ENCODE measurements around the gene MIPOL1.
"Not testable (repeated sequence)": the region's sequence is repeated elsewhere in the genome, so short reads cannot be mapped to it uniquely, and the experiment has no call there.

The MIPOL1 gene

DNA sequence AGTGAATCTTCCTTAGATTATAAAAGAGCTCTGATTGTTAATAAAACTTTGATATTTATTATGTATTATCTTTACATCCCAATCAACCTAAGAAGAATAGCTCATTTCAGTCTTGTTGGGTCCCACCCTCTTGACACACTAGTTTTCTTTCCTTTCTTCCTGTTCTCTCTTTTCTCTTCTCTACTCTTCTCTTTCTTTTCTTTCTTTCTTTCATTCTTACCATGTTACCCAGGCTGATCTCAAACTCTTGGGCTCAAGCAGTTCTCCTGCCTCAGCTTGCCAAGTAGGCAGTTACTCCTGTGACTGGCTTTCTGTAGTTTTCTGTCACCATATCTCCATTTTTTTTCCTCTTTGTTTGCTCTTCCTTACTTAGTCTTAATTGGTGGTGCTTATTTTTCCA, 177.8 kb downstream of the MIPOL1 start:
- H3K4me3 ChIP-seq (replicated peaks; ENCODE audit: low read depth, low read length), result no peak overlapping the region
- TF ChIP-seq, protein P1, sequence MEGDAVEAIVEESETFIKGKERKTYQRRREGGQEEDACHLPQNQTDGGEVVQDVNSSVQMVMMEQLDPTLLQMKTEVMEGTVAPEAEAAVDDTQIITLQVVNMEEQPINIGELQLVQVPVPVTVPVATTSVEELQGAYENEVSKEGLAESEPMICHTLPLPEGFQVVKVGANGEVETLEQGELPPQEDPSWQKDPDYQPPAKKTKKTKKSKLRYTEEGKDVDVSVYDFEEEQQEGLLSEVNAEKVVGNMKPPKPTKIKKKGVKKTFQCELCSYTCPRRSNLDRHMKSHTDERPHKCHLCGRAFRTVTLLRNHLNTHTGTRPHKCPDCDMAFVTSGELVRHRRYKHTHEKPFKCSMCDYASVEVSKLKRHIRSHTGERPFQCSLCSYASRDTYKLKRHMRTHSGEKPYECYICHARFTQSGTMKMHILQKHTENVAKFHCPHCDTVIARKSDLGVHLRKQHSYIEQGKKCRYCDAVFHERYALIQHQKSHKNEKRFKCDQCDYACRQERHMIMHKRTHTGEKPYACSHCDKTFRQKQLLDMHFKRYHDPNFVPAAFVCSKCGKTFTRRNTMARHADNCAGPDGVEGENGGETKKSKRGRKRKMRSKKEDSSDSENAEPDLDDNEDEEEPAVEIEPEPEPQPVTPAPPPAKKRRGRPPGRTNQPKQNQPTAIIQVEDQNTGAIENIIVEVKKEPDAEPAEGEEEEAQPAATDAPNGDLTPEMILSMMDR (IDR thresholded peaks at IDR 0.05; ENCODE audit: insufficient read depth, low read length, poor library complexity, severe bottlenecking), result no peak
- no peak for DNase-seq (ENCODE audit: extremely low read depth, insufficient read length)
- no peaks in the 10 kb centered on the region for H3K36me3 ChIP-seq (ENCODE audit: control insufficient read depth, insufficient read depth, low read length)
- no peaks in the 10 kb centered on the region for H3K27me3 ChIP-seq (replicated peaks; ENCODE audit: control insufficient read depth, insufficient read depth, low read length)

DNA sequence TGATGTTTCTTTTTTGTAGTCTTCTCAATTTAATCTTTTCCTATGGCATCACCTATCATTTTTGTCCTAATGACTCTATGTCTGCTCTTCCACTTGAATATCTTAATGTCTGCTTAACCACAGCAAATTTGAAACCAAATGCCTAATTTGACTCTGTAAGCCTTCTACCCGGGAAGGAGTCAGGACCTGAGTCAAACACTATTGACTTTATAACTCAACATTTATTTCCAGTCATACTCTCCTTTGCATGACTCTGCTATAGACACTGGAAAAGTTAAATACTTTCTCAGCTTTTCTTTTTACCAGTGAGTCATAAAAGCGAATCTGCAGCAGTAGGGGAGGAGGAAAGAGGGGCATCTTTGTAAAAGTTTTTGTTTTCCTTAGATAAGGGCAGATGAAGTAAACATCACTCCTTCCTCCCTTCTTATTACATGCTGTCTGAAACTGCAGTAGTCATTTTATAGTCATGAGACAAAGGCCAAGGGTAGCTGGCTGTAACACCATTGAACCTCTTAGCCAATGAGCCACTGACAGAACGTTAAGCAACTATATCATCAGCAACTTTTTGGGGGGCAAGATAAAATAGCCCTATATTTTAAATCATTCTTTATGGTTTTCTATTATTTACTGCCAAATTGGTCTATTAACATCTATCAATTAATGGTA, 179.3 kb downstream of the MIPOL1 start:
- no peak overlapping the region for H3K4me3 ChIP-seq (replicated peaks; ENCODE audit: low read depth, low read length)
- TF ChIP-seq, protein P1 (IDR thresholded peaks at IDR 0.05; ENCODE audit: insufficient read depth, low read length, poor library complexity, severe bottlenecking), result no peak
- no peaks in the 10 kb centered on the region for H3K36me3 ChIP-seq (ENCODE audit: control insufficient read depth, insufficient read depth, low read length)
- no peak for DNase-seq (ENCODE audit: extremely low read depth, insufficient read length)
- H3K27me3 ChIP-seq (replicated peaks; ENCODE audit: control insufficient read depth, insufficient read depth, low read length), result no peaks in the 10 kb centered on the region

DNA sequence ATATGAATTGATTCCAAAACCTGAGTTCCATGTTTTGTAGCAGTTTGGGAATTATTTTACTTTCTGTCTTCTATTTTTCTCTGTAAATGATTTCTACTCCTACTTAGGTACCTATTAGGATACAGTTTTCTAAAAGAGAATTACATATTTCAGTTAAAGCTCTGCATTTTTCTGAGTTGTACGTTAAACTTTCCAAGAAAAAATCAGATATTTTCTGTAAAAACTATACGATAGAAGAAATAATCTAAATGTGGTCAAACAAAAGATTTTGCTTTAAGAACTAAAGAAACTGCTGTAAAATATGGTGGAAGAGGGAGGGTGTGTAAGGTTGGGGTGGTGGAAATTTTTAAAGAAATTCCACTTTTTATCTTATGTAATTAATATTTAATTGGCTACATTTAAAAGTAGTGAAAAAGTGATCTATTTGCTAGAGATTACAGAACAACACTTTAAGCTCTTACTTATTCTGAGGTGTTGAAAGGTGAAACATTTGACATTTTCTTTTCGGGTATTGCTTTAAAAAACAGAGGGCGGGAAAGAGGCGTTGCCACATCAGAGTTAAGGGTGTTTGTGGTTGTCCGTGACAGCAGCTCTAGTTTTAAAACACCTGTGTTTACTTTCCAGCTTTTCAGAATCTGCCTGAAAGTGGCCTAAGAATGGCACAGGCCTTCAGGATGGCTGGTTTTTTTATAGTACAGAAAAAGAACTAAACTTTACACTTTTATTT, 187.3 kb downstream of the MIPOL1 start:
- TF ChIP-seq, protein P1 (IDR thresholded peaks at IDR 0.05; ENCODE audit: insufficient read depth, low read length, poor library complexity, severe bottlenecking), result no peak
- Histone ChIP-seq H3K27me3 (replicated peaks; ENCODE audit: control insufficient read depth, insufficient read depth, low read length) (no peaks in the 10 kb centered on the region), H3K4me3 (replicated peaks; ENCODE audit: low read depth, low read length) (no peak overlapping the region), H3K36me3 (ENCODE audit: control insufficient read depth, insufficient read depth, low read length) (no peaks in the 10 kb centered on the region)
- DNase-seq (ENCODE audit: extremely low read depth, insufficient read length), result no peak

DNA sequence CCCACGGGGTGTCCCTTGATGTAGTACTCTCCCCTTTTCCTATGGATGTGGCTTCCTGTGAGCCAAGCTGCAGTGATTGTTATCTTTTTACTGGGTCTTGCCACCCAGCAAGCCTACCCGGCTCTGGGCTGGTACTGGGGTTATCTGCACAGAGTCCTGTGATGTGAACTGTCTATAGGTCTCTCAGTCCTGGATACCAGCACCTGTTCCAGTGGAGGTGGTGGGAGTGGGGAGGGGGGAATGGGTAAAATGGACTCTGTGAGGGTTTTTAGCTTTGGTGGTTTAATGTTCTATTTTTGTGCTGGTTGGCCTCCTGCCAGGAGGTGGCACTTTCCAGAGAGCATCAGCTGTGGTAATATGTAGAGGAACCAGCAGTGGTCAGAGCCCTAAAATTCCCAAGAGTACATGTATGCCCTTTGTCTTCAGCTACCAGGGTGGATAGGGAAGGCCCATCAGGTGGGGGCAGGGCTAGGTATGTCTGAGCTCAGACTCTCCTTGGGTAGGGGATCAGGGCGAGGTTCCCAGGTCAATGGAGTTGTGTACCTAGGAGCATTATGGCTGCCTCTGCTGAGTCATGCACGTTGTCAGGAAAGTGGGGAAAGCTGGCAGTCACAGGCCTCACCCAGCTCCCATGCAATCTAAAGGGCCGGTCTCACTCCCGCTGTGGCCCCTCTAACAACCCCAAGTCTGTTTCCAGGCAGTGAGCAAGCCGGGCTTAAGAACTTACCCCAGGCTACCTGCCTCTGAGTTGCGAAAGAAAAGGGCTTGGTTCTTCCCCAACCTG, 199.6 kb downstream of the MIPOL1 start:
- H3K36me3 ChIP-seq (ENCODE audit: control insufficient read depth, insufficient read depth, low read length); DNase-seq (ENCODE audit: extremely low read depth, insufficient read length); H3K4me3 ChIP-seq (replicated peaks; ENCODE audit: low read depth, low read length); H3K27me3 ChIP-seq (replicated peaks; ENCODE audit: control insufficient read depth, insufficient read depth, low read length): not testable (repeated sequence)

DNA sequence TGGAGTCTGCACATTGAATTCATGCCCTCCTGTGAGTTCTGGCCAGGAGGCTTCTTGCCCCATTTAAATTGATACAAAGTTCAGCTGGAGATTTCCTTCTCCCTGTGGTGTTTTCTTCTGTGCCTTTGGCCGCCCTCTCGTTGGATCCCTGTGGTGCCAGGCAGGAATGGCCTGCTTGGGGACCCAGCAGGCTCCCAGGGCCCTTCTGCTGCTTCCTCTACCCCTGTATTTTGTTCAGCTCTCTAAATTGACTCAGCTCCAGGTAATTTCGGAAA, 200.1 kb downstream of the MIPOL1 start:
- no peaks in the 10 kb centered on the region for H3K36me3 ChIP-seq (ENCODE audit: control insufficient read depth, insufficient read depth, low read length)
- no peaks in the 10 kb centered on the region for H3K27me3 ChIP-seq (replicated peaks; ENCODE audit: control insufficient read depth, insufficient read depth, low read length)
- TF ChIP-seq, protein P1 (IDR thresholded peaks at IDR 0.05; ENCODE audit: insufficient read depth, low read length, poor library complexity, severe bottlenecking), result no peak
- DNase-seq (ENCODE audit: extremely low read depth, insufficient read length), result no peak
- no peak overlapping the region for H3K4me3 ChIP-seq (replicated peaks; ENCODE audit: low read depth, low read length)

DNA sequence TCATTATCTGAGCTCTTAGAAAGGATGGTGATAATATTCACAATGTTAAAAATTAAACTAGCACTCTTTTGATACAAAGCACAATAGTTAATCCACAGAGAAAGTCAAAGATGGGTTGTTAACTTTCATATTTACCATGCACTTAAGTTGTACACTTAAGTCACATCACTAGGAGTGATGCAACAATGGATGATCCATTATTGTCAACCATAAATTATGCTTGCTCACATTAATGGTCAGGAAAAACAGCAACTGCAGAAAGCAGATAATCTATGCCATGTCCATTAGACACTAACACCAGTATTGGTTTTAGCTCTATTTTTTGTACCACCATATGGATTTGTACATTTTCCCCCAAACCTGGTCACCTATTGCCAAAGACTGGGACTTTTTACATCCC, 201.8 kb downstream of the MIPOL1 start:
- H3K27me3 ChIP-seq (replicated peaks; ENCODE audit: control insufficient read depth, insufficient read depth, low read length), result no peaks in the 10 kb centered on the region
- TF ChIP-seq, protein P1 (IDR thresholded peaks at IDR 0.05; ENCODE audit: insufficient read depth, low read length, poor library complexity, severe bottlenecking), result no peak
- DNase-seq (ENCODE audit: extremely low read depth, insufficient read length), result no peak
- H3K36me3 ChIP-seq (ENCODE audit: control insufficient read depth, insufficient read depth, low read length), result no peaks in the 10 kb centered on the region
- H3K4me3 ChIP-seq (replicated peaks; ENCODE audit: low read depth, low read length), result no peak overlapping the region
